HS-27A (cell line): ENCODE results near the gene STAB2.
"Not testable (repeated sequence)": the region's sequence is repeated elsewhere in the genome, so short reads cannot be mapped to it uniquely, and the experiment has no call there.

ENCODE experiments used
- DNase-seq: peaks from one replicate; pipeline ENCODE4 v3.0.0-alpha.2; 2012; ENCODE audit warnings: low read depth, missing footprints

STAB2 gene

DNA sequence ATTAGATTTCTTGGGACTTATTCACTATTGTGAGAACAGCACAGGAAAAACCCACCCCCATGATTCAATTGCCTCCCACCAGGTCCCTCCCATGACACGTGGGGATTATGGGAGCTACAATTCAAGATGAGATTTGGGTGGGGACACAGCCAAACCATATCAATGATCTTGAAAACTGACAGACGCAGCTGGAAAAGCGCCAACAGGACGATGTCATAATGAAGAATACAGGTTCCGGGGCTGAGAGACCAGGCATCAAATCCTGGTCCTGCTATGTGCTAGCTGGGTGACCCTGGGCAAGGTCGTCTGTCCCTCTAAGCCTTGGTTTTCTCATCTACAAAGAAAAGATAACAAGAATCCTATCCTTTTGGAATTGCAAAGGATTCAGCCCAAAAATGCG lies 222.6 kb downstream of the STAB2 start:
- not testable (repeated sequence) for DNase-seq

GRCh38 chr12:103810111-103810510 lies 223.0 kb downstream of the STAB2 start:
- DNase-seq, result no peak

DNA sequence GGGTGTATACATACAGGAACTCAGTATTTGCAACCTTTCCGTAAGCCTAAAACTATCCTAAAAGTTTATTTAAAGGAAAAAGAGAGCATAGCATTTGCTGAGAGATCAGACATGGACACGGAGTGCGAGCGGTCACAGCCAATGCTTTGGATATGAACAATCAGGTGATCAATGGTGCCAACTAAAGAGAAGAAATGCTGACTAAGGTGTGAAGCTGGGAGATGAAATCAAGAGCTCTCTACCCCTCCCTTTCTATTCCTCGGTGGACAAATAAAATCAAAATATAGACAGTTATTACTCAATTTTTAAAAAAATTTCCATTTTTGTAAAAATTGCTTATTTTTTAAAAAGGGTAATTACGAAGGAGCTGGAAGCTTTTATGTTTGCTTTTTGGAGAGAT lies 224.7 kb downstream of the STAB2 start:
- DNase-seq, result no peak

- DNase-seq, result no peak
Measured at GRCh38 chr12:103812789-103813188, 225.7 kb downstream of the STAB2 start.

- no peak for DNase-seq
Measured at GRCh38 chr12:103813426-103813825, 226.4 kb downstream of the STAB2 start.

DNA sequence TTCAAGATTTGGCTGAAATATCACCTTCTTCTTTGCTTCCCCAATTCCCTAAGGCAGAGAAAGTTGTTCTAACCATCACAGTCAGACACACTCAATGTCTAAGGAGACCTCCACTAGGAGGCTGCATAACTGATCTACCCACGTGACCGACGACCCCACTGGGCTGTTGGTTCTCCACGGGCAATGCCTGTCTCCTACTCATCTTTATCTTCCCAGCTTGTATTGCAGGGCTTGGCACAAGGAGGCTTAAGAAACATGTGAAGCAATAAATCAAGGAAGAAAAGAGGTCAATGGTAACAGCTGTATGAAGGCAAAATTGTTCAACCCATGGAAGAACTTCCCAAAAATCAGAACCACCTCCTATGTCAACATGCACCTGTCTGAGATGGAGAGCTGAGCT lies 226.9 kb downstream of the STAB2 start:
- DNase-seq, result no peak

GRCh38 chr12:103814436-103814835 lies 227.4 kb downstream of the STAB2 start:
- no peak for DNase-seq
